Activated T-helper 9 cell treated with anti-CD3 and anti-CD28 coated beads, Interleukin-2, amount 50 U/mL, for 16 hours (primary cell): Measurements from ENCODE around the gene B4GALNT4.
"Not testable (repeated sequence)": the region's sequence is repeated elsewhere in the genome, so short reads cannot be mapped to it uniquely, and the experiment has no call there.

Experiments used
- DNase-seq: peaks from one replicate; pipeline ENCODE4 v3.0.0-alpha.2; 2020; ENCODE audit warnings: low read depth

The B4GALNT4 gene

DNA sequence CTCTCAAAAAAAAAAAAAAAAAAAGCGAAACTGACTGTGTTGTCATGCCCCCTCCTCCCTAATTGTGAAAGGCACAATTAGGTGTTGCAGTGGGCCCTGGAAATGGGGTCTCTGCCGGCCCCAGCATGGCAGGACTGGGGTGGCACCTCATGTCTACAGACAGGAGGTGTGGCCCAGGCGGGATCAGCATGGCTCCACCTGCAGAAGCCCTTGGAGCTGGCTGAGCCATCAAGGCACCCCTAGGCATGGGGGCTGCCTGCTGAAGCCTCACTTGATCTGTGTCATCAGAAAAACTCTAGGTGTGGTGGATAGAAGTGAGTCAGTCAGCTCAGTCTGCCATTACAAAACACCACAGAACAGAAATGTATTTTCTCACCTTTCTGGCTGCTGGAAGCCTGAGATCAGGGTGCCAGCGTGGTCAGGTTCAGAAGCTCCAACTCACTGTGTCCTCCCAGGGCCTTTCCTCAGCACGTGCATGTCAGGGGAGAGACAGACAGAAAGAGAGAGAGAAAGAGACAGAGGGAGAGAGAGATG is 10.1 kb upstream of the B4GALNT4 start:
- DNase-seq = no peak

GRCh38 chr11:360326-361280 is 8.7 kb upstream of the B4GALNT4 start:
- no peak for DNase-seq

- DNase-seq = no peak
These were observed 6.5 kb upstream of the B4GALNT4 start for GRCh38 chr11:362642-363442.

DNA sequence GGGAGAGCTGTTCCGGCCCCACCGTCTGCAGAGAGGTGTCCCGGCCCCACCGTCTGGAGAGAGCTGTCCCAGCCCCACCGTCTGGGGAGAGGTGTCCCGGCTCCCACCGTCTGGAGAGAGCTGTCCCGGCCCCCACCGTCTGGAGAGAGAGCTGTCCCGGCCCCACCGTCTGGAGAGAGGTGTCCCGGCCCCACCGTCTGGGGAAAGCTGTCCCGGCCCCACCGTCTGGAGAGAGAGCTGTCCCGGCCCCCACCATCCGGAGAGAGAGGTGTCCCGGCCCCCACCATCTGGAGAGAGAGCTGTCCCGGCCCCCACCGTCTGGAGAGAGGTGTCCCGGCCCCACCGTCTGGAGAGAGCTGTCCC is 5.9 kb upstream of the B4GALNT4 start:
- not testable (repeated sequence) for DNase-seq

DNA sequence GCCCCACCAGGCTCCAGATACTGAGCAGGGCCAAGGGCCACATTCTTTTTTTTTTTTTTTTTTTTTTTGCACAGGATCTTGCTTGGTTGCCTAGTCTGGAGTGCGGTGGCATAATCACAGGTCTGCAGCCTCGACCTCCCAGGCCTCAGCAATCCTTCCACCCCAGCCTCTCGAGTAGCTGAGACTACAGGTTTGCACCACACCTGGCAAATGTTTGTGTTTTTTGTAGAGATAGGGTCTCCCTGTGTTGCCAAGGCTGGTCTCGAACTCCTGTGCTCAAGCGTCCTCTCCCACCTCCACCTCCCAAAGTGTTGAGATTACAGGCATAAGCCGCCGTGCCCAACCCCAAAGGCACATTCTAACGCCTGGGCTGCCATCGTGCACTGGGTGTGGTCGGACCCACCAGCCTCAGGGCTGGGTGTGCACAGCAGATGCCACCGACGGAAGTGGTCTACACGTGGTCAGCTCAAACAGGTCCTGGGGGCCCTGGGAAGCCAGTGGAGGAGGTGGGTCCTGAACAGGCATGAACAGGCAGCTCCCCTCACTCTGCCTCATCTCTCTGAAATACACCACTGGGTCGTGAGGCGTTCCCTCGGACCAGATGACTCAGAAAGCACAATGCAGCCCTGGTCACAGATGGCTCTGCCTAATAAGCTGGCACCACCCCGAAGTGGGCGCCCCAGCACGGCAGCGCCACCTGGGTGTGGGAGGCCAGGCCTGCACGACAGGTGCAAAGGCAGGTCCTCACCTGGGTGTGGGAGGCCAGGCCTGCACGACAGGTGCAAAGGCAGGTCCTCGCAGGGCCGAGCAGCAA is 5.1 kb upstream of the B4GALNT4 start:
- peak; percentile 31 for DNase-seq

DNA sequence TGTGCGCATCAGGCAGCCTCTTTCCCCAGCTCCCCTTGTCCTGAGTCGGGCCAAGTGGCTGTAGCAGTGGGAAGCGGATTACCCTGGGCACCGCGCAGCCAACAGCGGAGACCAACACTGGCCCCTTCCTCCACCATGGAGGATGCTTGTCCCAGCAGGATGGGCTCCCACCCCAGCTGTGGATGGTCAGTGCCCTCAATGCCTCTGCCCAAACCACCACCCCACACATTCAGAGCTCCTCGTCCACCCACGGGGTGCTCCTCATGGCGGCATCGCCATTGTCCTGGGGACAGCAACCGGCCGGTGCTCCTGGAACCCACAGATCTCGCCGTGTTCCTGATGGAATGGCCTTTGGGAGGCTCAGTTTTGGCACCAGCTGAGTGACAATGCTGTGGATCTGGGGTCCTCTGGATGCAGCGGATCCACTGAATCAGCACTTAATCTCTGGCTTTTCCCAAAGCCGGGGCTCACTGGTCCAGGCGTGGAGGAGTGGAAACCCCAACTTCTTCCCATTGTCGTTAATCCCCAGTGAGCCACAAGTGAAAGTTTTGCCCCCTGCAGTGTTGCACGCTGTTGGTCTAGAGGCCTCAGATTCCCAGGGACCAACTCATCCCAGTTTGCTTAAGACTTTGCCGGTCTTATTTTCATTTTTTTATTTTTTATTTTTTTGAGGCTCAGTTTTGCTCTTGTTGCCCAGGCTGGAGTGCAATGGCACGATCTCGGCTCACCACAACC is 4.1 kb upstream of the B4GALNT4 start:
- DNase-seq = no peak

DNA sequence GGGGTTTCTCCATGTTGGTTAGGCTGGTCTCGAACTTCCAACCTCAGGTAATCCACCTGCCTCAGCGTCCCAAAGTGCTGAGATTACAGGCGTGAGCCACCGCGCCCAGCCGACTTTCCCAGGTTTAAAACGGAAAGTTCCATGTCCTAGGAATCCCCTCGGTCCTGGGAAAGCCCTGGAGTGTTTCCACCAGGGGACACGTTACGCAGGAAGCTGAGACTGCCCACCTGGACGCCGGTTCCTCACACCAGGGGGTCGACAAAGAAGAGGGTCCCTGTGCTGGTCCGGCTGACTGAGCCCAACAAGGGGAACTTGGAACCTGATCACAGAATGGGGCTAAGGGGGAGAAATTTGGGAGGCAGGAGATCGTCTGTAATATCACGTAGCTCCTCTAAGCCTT is 3.5 kb upstream of the B4GALNT4 start:
- DNase-seq = no peak

- DNase-seq = no peak
These were observed 1.3 kb upstream of the B4GALNT4 start for GRCh38 chr11:367956-368413.

DNA sequence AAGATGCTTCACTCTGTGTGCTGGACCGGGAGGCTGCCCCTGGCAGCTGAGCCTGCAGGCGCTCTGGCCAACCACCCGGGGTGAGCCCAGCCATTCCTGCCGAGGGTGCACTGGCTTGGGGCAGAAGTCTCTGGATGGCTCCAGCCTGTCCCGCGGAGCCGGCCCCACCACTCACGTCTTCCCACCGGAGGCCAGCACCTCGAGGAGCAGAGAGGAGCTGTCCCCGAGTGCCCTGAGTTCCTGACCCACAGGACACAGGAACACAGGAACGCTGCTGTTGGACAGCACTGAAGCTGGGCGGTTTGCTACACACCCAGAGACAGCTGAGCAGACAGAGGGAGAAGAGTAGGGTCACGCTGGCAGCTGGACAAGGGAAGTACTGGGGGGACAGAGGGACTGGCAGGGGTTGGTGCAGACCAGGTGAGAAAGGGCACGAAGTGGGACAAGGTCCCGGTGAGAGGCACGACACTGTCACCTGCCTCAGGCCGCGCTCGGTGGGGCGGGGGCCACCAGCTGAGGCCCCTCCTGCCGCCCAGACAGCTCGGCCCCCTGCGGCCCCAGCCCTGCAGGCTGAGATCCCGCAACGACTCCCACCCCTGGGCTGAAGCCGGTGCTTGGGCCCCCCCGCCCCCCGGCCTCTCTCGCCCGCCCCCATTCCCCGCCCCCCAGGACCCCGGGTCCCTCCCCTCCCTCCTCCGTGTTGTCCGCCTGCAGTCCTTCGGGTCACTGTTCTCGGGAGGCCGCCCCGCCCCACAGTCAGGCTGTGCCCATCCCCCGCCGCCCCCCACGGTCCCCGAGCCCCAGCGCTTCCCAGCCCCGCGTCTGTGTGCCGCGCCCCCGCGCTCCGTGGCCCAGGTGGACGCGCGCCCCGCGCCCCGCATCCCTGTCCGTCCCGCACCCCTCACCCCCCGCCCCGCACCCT is 624 bp upstream of the B4GALNT4 start:
- no peak for DNase-seq

- DNase-seq = no peak
These were observed 1.0 kb downstream of the B4GALNT4 start for GRCh38 chr11:370070-370941.

- DNase-seq = no peak
These were observed 1.8 kb downstream of the B4GALNT4 start for GRCh38 chr11:371051-371450.

DNA sequence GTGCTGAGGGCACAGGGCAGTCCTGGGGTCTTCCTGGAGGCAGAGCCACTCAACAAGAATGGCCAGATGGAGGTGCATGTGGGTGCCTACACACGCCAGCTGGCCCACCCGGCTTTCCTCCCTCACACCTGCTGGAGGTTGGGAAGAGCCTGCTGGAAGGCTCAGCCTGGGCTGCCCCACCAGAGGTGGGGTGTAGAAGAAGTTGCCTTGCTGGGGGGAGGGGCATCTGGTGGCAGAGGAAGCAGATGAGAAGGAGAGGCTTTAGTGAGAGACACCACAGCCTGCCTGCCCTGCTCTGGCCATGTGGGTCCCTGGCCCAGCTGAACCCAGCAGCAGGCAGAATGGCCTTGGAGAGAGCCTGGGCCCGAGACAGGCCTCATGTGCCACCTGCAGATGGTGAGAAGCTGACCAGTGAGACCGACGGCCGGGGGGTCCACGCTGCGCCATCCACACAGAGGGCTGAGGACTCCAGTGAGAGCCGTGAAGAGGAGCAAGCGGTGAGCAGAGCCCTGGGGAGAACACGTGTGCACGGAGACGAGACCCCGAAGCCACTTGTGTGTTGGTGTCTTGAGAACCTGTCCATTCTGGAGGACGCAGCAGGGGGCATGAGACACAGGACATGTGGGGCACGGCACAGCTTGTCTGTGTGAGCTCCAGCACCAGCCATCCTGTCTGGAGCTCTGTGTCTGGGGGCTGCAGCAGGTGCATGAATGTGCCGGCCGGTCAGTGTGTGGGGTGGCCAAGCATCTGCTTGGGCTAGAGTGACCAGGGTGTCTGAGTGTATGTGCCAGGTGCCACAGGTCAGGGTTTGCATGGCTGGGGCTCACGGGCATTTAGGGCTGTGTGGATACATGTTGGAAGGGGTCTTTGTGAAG is 2.7 kb downstream of the B4GALNT4 start:
- no peak for DNase-seq

- no peak for DNase-seq
These were observed 3.8 kb downstream of the B4GALNT4 start for GRCh38 chr11:372809-373715.

DNA sequence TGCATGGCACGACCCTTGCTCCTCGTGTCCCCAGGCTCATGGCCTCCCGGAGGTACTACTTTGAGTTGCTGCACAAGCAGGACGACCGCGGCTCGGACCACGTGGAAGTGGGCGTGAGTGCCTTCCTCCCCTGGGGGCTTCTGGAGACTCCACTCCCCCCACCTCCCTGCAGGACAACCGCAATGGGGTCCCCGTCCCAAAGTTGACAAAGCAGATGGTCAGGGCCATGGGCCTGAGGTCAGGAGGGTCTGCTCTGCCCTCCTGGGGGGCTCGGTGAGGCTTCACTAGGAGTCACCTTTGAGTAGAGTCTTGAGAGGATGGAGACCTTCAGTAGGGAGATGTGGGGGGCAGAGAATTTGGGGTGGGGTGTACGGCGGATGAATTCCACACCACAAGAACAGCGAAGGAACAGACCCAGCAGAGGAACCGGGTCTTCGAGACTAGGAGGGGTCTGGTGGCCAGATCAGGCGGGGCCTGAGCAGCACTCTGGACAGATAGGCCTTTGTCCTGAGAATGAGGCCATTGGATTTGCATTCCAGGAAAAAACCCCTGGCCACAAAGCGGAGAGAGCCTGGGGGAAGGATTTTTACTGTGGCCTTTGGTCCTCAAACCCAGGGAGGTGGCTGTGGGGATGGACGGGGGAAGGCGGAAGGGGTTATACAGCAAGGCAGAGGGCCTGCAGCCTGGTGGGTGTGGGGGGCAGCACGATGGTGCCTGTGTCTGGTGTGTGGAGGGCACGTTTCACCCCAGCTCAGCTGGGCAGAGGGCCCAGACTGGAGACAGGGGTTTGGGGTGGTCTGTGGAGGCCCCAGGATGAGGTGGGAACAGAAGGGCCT is 4.6 kb downstream of the B4GALNT4 start:
- no peak for DNase-seq

DNA sequence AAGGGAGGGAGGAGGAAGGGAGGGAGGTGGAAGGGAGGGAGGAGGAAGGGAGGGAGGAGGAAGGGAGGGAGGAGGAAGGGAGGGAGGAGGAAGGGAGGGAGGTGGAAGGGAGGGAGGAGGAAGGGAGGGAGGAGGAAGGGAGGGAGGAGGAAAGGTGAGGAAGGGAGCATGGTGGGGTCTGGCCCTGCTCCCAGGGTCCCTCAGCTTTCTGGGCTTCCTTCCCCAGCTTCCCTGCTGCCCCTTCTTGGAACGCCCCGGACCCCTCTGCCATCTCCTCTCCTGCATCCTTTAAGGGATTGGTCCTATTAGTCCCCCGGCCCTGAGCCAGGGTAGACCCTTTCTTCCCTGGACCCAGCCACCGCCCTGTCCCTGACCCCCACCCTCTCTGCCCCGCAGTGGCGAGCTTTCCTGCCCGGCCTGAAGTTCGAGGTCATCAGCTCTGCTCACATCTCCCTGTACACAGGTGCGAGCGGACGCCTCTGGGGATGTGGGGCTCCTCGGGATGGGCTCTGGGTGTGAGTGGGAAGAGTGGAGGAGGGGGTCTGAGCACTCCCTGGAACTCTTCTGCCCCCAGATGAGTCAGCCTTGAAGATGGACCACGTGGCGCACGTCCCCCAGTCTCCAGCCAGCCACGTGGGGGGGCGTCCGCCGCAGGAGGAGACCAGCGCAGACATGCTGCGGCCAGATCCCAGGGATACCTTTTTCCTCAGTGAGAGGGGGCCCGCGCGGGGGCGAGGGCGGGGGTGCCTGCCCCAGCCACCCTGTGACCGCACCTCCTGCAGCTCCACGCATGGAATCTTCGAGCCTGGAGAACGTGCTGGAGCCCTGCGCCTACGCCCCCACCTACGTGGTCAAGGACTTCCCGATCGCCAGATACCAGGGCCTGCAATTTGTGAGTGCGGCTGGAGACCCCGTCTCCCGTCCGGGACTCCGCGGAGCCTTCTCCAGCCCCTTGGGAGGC is 6.0 kb downstream of the B4GALNT4 start:
- no peak for DNase-seq
